WTC11 (cell line): ENCODE results near the gene SCAMP3. TPM values are rescaled to one million over a fixed set of nuclear protein-coding genes. Genes with fewer than 3 reads are reported as not detected.
A peak's percentile ranks its signal among the peaks of the same experiment; 100 is the strongest.

Experiments
- ATAC-seq: fragments of 200-7000 bp; cut with Tn5 transposase; 2 replicates; pipeline ENCODE4 v1.10.0; 2021; ENCODE audit warnings: mild to moderate bottlenecking, moderate library complexity
- CTCF ChIA-PET: fragments of 300-600 bp; sonication (Branson Sonifier 250); formaldehyde crosslinking; loops from one replicate; lab custom pipeline; 2021; ENCODE audit warnings: antibody characterized with exemption; lab: Charles Lee
- POLR2A ChIA-PET: fragments of 350-600 bp; sonication (Branson Sonifier 250); formaldehyde crosslinking; loops from one replicate; lab custom pipeline; 2021; ENCODE audit warnings: antibody characterized with exemption; lab: Charles Lee
- DNase-seq: peaks from one replicate; pipeline ENCODE4 v3.0.0; 2021; ENCODE audit warnings: low spot score
- H3K27ac Mint-ChIP-seq: 2 replicates; pipeline ENCODE4 v1.8.0; 2021; ENCODE audit warnings: mixed read lengths
- H3K27me3 Mint-ChIP-seq: 2 replicates; pipeline ENCODE4 v1.8.0; 2021; ENCODE audit warnings: low read depth, mild to moderate bottlenecking, moderate library complexity, mixed read lengths
- H3K36me3 Mint-ChIP-seq: 2 replicates; pipeline ENCODE4 v1.8.0; 2021; ENCODE audit warnings: mixed read lengths
- H3K4me1 Mint-ChIP-seq: 2 replicates; pipeline ENCODE4 v1.8.0; 2022; ENCODE audit warnings: mixed read lengths
- H3K4me3 Mint-ChIP-seq: 2 replicates; pipeline ENCODE4 v1.8.0; 2021; ENCODE audit warnings: mild to moderate bottlenecking, moderate library complexity, mixed read lengths
- H3K9me3 Mint-ChIP-seq: 2 replicates; pipeline ENCODE4 v1.8.0; 2021; ENCODE audit warnings: mixed read lengths
- ATF3 ChIP-seq: sonication (generic); formaldehyde crosslinking; conservative IDR thresholded peaks from 2 replicates; pipeline ENCODE4 v1.8.1; 2022; ENCODE audit warnings: mild to moderate bottlenecking, missing genetic modification reagents
- CREM ChIP-seq: sonication (generic); formaldehyde crosslinking; IDR thresholded peaks from 2 replicates; pipeline ENCODE4 v1.8.1; 2022; ENCODE audit warnings: mild to moderate bottlenecking, missing genetic modification reagents, moderate library complexity
- E2F1 ChIP-seq: sonication (generic); formaldehyde crosslinking; IDR thresholded peaks from 2 replicates; pipeline ENCODE4 v1.8.0; 2022; ENCODE audit warnings: mild to moderate bottlenecking, missing genetic modification reagents
- EMX1 ChIP-seq: fragments of 250-450 bp; sonication (Bioruptor Pico); IDR thresholded peaks from 2 replicates; pipeline ENCODE4 v1.8.0; 2021; ENCODE audit warnings: mild to moderate bottlenecking
- FOXJ3 ChIP-seq: sonication (generic); formaldehyde crosslinking; IDR thresholded peaks from 2 replicates; pipeline ENCODE4 v1.9.0; 2021; ENCODE audit warnings: missing genetic modification reagents, mild to moderate bottlenecking, borderline replicate concordance
- FOXP1 ChIP-seq: sonication (generic); formaldehyde crosslinking; IDR thresholded peaks from 2 replicates; pipeline ENCODE4 v1.8.0; 2022; ENCODE audit warnings: missing genetic modification reagents, mild to moderate bottlenecking, moderate library complexity, borderline replicate concordance
- FOXP4 ChIP-seq: sonication (generic); formaldehyde crosslinking; IDR thresholded peaks from 2 replicates; pipeline ENCODE4 v1.8.0; 2022; ENCODE audit warnings: mild to moderate bottlenecking, missing genetic modification reagents
- GTF2I ChIP-seq: fragments of 250-450 bp; sonication (Bioruptor Pico); conservative IDR thresholded peaks from 2 replicates; pipeline ENCODE4 v1.4.0; 2021; ENCODE audit warnings: mild to moderate bottlenecking
- NR2C2 ChIP-seq: sonication (generic); formaldehyde crosslinking; IDR thresholded peaks from 2 replicates; pipeline ENCODE4 v1.8.0; 2022; ENCODE audit warnings: mild to moderate bottlenecking, missing genetic modification reagents
- NR3C1 ChIP-seq: sonication (generic); formaldehyde crosslinking; conservative IDR thresholded peaks from 2 replicates; pipeline ENCODE4 v1.8.1; 2023; ENCODE audit warnings: low read depth, mild to moderate bottlenecking, missing genetic modification reagents
- RELA ChIP-seq: sonication (generic); formaldehyde crosslinking; IDR thresholded peaks from 2 replicates; pipeline ENCODE4 v1.8.1; 2022; ENCODE audit warnings: missing genetic modification reagents, mild to moderate bottlenecking, borderline replicate concordance
- SMAD3 ChIP-seq: sonication (generic); formaldehyde crosslinking; IDR thresholded peaks from 2 replicates; pipeline ENCODE4 v1.8.0; 2022; ENCODE audit warnings: missing genetic modification reagents, mild to moderate bottlenecking, borderline replicate concordance
- STAT6 ChIP-seq: sonication (generic); formaldehyde crosslinking; conservative IDR thresholded peaks from 2 replicates; pipeline ENCODE4 v1.8.1; 2023; ENCODE audit warnings: mild to moderate bottlenecking, low read depth, missing genetic modification reagents, moderate library complexity
- TP53 ChIP-seq: sonication (generic); formaldehyde crosslinking; IDR thresholded peaks from 2 replicates; pipeline ENCODE4 v1.8.1; 2023; ENCODE audit warnings: mild to moderate bottlenecking, missing genetic modification reagents
- USF1 ChIP-seq: sonication (generic); formaldehyde crosslinking; IDR thresholded peaks from 2 replicates; pipeline ENCODE4 v1.8.0; 2022; ENCODE audit warnings: mild to moderate bottlenecking, missing genetic modification reagents
- ZBTB43 ChIP-seq: sonication (generic); formaldehyde crosslinking; IDR thresholded peaks from 2 replicates; pipeline ENCODE4 v1.8.1; 2023; ENCODE audit warnings: mild to moderate bottlenecking, missing genetic modification reagents
- ZNF425 ChIP-seq: fragments of 250-450 bp; sonication (Bioruptor Pico); conservative IDR thresholded peaks from 2 replicates; pipeline ENCODE4 v1.9.0; 2021; ENCODE audit warnings: mild to moderate bottlenecking
- total RNA-seq: library from RNA; stranded (reverse); gene quantifications from 3 replicates; pipeline ENCODE4 v1.2.3, GENCODE V29; 2021

SCAMP3 gene
- total RNA-seq, 1 experiment from 2014 or later, result 58.8 TPM

GRCh38 chr1:155282488-155283091 lies 20.4 kb upstream of the SCAMP3 start:
- peaks cover 7% of the 10 kb centered on the region; the same call in 1 of the 2 replicates for H3K36me3 Mint-ChIP-seq
- H3K9me3 Mint-ChIP-seq, result no peaks in the 10 kb centered on the region
- no peak for TF ChIP-seq EMX1 (CRISPR knock-in tag)
- TF ChIP-seq RELA (CRISPR knock-in tag), result no peak
- TF ChIP-seq E2F1 (CRISPR knock-in tag), result no peak
- TF ChIP-seq ATF3 (CRISPR knock-in tag), result no peak
- no peak for TF ChIP-seq ZBTB43 (CRISPR knock-in tag)
- H3K4me3 Mint-ChIP-seq, result no peak overlapping the region
- DNase-seq (no peak), ATAC-seq (no peak)
- H3K4me1 Mint-ChIP-seq, result peaks cover 13% of the 10 kb centered on the region
- ChIA-PET CTCF (interaction anchor here (3.0 kb wide), 1 partner anchor 32 kb away, joined by 10 read pairs; no protein-coding TSS in a partner anchor), POLR2A (no interaction called here)
- H3K27ac Mint-ChIP-seq, result no peak overlapping the region
- no peaks in the 10 kb centered on the region for H3K27me3 Mint-ChIP-seq

GRCh38 chr1:155279268-155279667 lies 17.1 kb upstream of the SCAMP3 start:
- TF ChIP-seq ZNF425 (CRISPR knock-in tag), result no peak
- ATAC-seq, result no peak
- Mint-ChIP-seq H3K36me3 (peaks cover 7% of the 10 kb centered on the region; the same call in 1 of the 2 replicates), H3K4me1 (peaks cover 22% of the 10 kb centered on the region), H3K4me3 (no peak overlapping the region), H3K27ac (no peak overlapping the region), H3K27me3 (peaks cover 18% of the 10 kb centered on the region), H3K9me3 (no peaks in the 10 kb centered on the region)
- POLR2A ChIA-PET, result no interaction called here
- CTCF ChIA-PET, result interaction anchor here (1.7 to 4.0 kb wide), 6 partner anchors 13 to 43 kb away, joined by 8 to 75 read pairs (median 21); partner anchors contain the start of genes ENTREP3, FDPS and RUSC1
- no peak for DNase-seq

GRCh38 chr1:155278689-155279160 lies 16.6 kb upstream of the SCAMP3 start:
- POLR2A ChIA-PET, result interaction anchor here (1.0 to 1.2 kb wide), 2 partner anchors 42 to 45 kb away, joined by 3 to 9 read pairs; partner anchors contain the start of gene RUSC1
- peaks cover 7% of the 10 kb centered on the region; the same call in 1 of the 2 replicates for H3K36me3 Mint-ChIP-seq
- peak overlapping the region; percentile 68 for H3K4me3 Mint-ChIP-seq
- TF ChIP-seq NR2C2 (CRISPR knock-in tag), result no peak
- TF ChIP-seq FOXP1 (CRISPR knock-in tag), result no peak
- TF ChIP-seq SMAD3, result no peak
- TF ChIP-seq USF1, result no peak
- TF ChIP-seq FOXP4 (CRISPR knock-in tag), result no peak
- no peak for TF ChIP-seq EMX1 (CRISPR knock-in tag)
- TF ChIP-seq GTF2I (CRISPR knock-in tag), result no peak
- no peak for TF ChIP-seq CREM (CRISPR knock-in tag)
- no peak for TF ChIP-seq TP53 (CRISPR knock-in tag)
- no peak for TF ChIP-seq NR3C1 (CRISPR knock-in tag)
- TF ChIP-seq FOXJ3 (CRISPR knock-in tag), result no peak
- no peak for TF ChIP-seq STAT6 (CRISPR knock-in tag)
- CTCF ChIA-PET, result interaction anchor here (0.5 to 4.0 kb wide), 20 partner anchors 9 to 1211 kb away, joined by 3 to 75 read pairs (median 5); partner anchors contain the start of genes ENTREP3, FDPS, PKLR and RUSC1
- H3K27me3 Mint-ChIP-seq, result peaks cover 18% of the 10 kb centered on the region
- H3K27ac Mint-ChIP-seq, result 0 out of 2 replicates have a peak overlapping the region, but pooled peaks have one; percentile 53
- ATAC-seq (no peak), DNase-seq (no peak)
- H3K9me3 Mint-ChIP-seq, result no peaks in the 10 kb centered on the region
- peaks cover 24% of the 10 kb centered on the region for H3K4me1 Mint-ChIP-seq
